ENCODE measurements around the gene MKRN1. TPM values are rescaled to one million over a fixed set of nuclear protein-coding genes. Genes with fewer than 3 reads are reported as not detected.
A peak's percentile ranks its signal among the peaks of the same experiment; 100 is the strongest.

MKRN1 gene
- total RNA-seq, 1 donor = 69.8 TPM

GRCh38 chr7:140404565-140405065 is 74.7 kb downstream of the MKRN1 start:
- H2AFZ ChIP-seq (ENCODE audit: low read length) = no peak overlapping the region
- H4K20me1 ChIP-seq (ENCODE audit: insufficient read depth, low read length) = no peaks in the 10 kb centered on the region
- TF ChIP-seq, protein P1, sequence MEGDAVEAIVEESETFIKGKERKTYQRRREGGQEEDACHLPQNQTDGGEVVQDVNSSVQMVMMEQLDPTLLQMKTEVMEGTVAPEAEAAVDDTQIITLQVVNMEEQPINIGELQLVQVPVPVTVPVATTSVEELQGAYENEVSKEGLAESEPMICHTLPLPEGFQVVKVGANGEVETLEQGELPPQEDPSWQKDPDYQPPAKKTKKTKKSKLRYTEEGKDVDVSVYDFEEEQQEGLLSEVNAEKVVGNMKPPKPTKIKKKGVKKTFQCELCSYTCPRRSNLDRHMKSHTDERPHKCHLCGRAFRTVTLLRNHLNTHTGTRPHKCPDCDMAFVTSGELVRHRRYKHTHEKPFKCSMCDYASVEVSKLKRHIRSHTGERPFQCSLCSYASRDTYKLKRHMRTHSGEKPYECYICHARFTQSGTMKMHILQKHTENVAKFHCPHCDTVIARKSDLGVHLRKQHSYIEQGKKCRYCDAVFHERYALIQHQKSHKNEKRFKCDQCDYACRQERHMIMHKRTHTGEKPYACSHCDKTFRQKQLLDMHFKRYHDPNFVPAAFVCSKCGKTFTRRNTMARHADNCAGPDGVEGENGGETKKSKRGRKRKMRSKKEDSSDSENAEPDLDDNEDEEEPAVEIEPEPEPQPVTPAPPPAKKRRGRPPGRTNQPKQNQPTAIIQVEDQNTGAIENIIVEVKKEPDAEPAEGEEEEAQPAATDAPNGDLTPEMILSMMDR (IDR thresholded peaks at IDR 0.05; ENCODE audit: extremely low read depth, low read depth, low read length) = no peak
- DNase-seq (ENCODE audit: insufficient read length, low spot score, missing footprints) = no peak
- H3K27me3 ChIP-seq (ENCODE audit: insufficient read depth, low read length) = peaks cover 18% of the 10 kb centered on the region
- no peak overlapping the region for H3K4me2 ChIP-seq (ENCODE audit: insufficient read depth, low read length)
- no peaks in the 10 kb centered on the region for H3K36me3 ChIP-seq (ENCODE audit: insufficient read depth, low read length)
- H3K4me3 ChIP-seq (ENCODE audit: insufficient read depth, low read length) = no peak overlapping the region
- H3K9me3 ChIP-seq (ENCODE audit: low read depth, low read length) = no peaks in the 10 kb centered on the region
- H3K79me2 ChIP-seq (ENCODE audit: insufficient read depth, low read length) = no peaks in the 10 kb centered on the region
- H3K4me1 ChIP-seq (ENCODE audit: insufficient read depth, low read length) = peaks cover 5% of the 10 kb centered on the region
- no peak overlapping the region for H3K27ac ChIP-seq (ENCODE audit: low read depth, low read length)

- TF ChIP-seq, protein P1 (IDR thresholded peaks at IDR 0.05; ENCODE audit: extremely low read depth, low read depth, low read length) = no peak
- no peak for DNase-seq (ENCODE audit: insufficient read length, low spot score, missing footprints)
- peak within 1 kb of the TSS; percentile 72 for H3K4me2 ChIP-seq (ENCODE audit: insufficient read depth, low read length)
- peak within 1 kb of the TSS; percentile 60 for H3K4me3 ChIP-seq (ENCODE audit: insufficient read depth, low read length)
- H3K79me2 ChIP-seq (ENCODE audit: insufficient read depth, low read length) = no peaks in the 10 kb centered on the region
- H3K27me3 ChIP-seq (ENCODE audit: insufficient read depth, low read length) = peaks cover 18% of the 10 kb centered on the region
- H3K9me3 ChIP-seq (ENCODE audit: low read depth, low read length) = no peaks in the 10 kb centered on the region
- no peak within 1 kb of the TSS for H3K27ac ChIP-seq (ENCODE audit: low read depth, low read length)
- peak within 1 kb of the TSS; percentile 62 for H2AFZ ChIP-seq (ENCODE audit: low read length)
- H3K36me3 ChIP-seq (ENCODE audit: insufficient read depth, low read length) = no peaks in the 10 kb centered on the region
- no peaks in the 10 kb centered on the region for H4K20me1 ChIP-seq (ENCODE audit: insufficient read depth, low read length)
- peaks cover 5% of the 10 kb centered on the region for H3K4me1 ChIP-seq (ENCODE audit: insufficient read depth, low read length)
These were observed 75.3 kb downstream of the MKRN1 start, which contains the start of gene RAB19 for GRCh38 chr7:140403878-140404564. TSS of gene RAB19 (plus strand) at chr7:140404058. CDS start at chr7:140407647, 3,589 bp downstream.

Other genes starting within 250 kb of the MKRN1 start
- gene SLC37A3, start 81.0 kb downstream of the MKRN1 start, total RNA-seq = 69.8 and 73.5 TPM in 2 replicates
- not detected in 2 replicates for gene RAB19, start 75.4 kb downstream of the MKRN1 start, total RNA-seq
- 0.36 and 0.59 TPM in 2 replicates for gene DENND2A, start 161.3 kb upstream of the MKRN1 start, total RNA-seq
- gene ADCK2, start 193.4 kb upstream of the MKRN1 start, total RNA-seq = 25.3 and 28.6 TPM in 2 replicates
- gene NDUFB2, start 217.2 kb upstream of the MKRN1 start, total RNA-seq = 56.5 and 66.3 TPM in 2 replicates